HG02973 (cell line): ENCODE data around the gene SPINT3.

Experiments
- ATAC-seq: cut with Tn5 transposase; IDR thresholded peaks from one replicate; pipeline ENCODE4 v1.9.1; 2021; ENCODE audit warnings: moderate library complexity; ENCODE audit not compliant: unreplicated experiment

Gene SPINT3, protein sequence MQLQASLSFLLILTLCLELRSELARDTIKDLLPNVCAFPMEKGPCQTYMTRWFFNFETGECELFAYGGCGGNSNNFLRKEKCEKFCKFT

DNA sequence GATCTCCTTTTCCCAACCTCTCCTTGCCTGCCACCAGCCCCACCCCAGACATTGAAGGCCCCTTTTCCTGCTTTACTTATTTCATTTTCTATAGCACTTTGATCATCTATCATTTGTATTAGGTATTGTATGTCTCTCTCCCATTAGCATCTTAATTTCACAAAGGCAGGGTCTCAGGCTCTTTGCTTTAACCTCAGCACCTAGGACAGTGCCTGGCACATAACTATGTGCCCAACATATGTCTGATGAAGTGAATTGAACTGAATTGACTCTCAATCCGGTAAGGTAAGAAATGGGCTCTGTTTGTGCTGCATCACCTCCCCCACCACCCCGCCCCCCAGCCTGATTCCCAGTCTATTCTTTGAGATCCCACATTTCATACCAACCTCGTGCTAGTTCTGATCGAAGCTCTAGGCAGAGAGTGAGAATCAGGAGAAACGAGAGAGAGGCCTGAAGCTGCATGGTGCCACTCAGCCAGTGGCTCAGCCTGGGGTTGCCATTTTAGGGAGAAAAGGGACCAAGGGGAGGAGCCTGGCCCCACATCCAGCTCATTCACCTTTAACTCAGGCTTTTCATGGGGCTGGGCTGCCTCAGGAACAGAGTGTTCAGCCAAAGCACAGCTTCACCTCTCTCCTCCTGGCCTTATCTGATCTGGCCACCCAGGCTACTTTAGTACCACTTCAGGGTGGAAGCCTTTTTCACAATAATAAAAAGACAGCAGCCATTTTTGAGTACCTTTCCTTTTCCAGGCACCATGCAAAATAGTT, at the start of gene SPINT3:
Gene SPINT3, minus strand, starts transcription at position 476 of the 767 bp plus-strand sequence. Its CDS starts 14 bp downstream, at position 462.
- ATAC-seq = no peak

DNA sequence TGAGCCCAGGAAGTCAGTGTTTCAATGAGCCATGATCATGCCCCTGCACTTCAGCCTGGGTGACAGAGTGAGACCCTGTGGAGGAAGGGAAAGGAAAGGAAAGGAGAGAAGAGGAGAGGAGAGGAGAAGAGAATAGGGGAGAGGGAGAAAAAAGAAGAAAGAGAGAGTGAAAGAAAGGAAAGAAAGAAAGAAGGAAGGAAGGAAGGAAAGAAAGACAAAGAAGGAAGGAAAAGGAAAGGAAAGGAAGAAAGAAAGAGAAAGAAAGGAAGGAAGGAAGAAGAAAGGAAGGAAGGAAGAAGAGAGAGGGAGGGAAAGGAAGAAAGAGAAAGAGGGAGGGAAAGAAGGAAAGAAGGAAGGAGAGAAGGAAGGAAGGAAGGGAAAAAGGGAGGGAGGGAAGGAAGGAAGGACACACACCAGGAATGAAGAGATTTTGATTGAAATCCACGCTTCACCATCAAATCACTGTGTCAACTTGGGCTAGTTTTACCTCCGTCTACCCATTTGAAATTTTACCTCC, 49.4 kb upstream of the SPINT3 start:
- no peak for ATAC-seq

DNA sequence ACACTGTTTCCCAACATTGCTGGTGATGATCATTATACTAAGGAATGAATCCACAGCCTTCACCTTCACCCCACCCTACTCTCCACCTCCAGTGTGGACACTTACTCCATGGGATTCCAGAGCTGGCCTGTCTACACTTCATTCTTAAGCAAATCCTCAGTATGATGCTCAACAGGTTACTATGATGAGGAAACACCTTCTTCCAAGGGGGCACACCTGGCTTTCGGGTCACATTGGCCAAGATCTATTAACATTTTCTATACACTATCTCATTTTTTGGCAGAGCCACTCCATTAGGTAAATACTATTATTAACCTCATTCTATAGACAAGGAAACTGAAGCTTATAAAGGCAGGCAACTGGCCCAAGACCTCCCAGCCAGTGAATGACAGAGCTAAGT, 39.8 kb upstream of the SPINT3 start:
- no peak for ATAC-seq

DNA sequence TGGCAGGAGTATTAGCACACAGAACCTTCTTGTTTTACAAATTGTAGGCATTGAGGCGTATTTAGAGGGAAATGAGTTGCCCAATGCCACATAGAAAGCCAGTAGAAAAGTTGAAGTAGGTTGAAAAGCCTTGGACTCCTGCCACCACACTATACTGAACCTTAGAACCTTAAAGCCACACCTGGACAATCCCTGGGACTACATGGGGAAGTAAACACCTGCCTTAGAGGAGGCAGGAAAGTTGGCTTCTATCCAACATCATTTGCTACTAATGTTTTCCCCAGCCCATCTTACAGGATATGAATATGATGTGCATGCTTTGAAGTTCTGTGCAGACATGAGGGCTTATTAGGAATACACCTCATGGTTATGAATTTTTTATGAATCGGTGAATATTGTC, 37.0 kb upstream of the SPINT3 start:
- no peak for ATAC-seq

DNA sequence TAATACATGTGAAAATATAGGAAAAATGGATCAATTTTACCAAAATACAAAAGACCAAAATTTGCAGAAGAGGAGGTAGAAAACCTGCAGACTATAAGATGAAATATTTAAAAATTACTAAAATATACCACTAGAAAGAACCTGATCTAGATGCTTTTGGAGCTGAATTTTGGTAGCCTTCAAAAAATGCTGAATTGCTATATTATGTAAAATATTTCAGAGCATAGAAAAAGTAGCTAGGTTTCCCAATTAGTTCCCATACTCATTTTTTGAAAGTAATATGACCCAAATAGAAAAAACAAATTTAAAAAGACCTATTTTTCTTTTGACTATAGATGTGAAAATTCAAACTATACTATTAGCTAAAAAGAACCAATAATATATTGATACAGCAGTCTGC, 35.3 kb upstream of the SPINT3 start:
- no peak for ATAC-seq

DNA sequence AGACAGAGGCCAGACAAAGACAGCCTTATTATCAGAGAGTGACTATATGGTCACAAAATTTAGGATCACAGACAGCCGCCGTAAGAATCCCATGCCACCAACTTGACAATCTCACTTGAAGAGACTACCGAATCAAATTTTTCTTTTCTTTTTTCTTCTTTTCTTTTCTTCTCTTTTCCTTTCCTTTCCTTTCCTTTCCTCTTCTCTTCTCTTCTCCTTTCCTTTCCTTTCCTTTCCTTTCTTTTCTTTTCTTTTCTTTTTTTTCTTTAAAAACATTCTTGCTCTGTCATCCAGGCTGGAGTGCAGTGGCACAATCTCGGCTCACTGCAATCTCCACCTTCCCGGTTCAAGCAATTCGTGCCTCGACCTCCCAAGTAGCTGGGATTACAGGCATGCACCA, 33.0 kb upstream of the SPINT3 start:
- no peak for ATAC-seq

DNA sequence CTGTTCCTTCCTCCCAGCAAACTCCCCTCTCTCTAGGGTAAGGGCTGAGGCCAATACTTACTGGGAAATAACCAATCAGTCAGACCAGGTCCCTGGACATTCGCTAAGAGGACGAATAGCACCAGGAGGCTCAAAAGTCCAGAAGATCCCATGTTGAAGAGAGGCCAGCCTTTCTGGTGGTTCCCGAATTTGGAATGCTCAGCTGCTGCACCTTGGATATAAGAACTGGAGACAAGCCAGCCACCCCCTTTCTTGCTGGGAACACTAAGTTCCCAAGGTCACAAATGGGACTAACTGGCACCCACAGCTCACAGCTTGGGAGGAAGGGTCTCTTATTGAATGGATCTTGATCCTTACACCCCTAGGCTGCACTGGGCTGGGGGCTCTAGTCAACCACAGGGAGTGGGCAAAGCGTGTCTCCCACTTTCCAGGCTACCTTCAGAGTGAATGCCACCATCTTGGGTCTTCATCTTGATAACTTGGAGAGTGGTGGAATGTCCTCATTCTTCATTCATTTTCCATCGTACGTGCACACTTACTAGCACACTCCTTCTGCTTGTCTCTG, 31.9 kb upstream of the SPINT3 start, which contains the start of gene EPPIN:
Gene EPPIN, minus strand, starts transcription at position 196 of the 565 bp plus-strand sequence. Its CDS starts 44 bp downstream, at position 152.
- no peak for ATAC-seq

DNA sequence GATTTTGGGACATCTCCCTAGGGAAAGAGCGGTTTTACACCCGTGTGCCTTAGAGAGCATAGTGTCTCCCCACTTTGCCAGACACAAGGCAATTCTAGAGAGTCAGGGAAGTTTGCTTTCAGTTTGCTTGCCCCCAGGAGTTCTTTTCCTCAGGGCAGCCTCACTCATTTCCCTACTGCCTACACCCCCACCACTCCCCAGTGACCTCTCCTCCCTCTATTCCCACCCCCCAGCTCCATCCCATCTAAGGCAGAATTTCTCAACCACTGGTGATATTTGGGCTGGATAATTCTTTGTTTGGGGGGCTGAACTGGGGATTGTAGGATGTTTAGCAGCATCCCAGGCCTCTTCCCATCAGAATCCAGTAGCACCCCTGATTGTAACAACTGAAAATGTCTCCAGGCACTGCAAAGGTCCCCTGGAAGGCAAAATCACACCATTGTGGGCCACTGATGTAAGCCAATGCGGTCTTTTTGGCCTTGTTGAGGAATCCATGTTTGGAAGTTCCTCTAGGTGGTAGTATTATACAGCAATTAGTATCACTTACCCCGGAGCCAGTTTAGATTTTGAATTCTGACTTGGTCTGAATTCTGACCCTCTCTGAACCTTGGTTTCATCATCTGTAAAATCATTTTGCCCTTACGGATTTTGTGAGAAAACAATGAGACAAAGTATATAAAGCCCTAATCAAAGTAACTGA, 30.5 kb upstream of the SPINT3 start:
- no peak for ATAC-seq

DNA sequence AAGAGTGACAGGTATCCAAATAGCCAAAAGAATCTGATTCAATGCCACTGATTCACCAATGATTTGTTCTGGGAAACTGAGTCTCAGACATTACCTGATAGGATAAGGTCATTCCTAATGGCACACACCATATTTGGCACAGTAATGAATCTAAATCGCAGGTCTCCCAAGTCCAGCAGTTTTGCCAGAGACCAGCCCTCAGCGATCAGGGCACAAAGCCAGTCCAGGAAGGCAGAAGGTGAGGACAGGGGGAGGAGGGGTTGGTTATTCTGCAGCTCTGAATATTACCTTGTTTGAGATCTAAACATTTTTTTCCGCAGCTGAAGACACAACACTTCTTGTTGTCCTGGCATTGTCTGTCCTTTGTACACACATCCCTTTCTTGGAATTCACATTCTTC, 29.9 kb upstream of the SPINT3 start:
- no peak for ATAC-seq

DNA sequence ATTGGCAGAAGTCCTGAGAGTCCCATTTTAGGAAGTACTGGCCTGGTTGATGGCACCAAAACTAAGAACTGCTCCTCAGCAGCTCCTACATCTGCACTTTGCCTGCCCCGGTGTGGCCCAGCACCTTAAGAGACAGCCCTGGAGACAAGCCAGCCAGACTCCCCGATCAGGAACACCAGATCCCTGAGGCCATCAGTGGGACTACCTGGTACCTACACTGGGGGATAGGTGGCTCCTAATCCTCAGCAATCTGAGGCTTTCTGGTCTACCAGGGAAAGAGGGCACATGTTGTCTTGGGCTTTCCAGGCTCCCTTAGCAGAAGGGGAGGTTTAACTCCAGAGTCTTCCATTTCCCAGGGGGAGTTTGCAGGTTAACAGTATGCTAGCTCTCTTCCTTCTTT, 24.0 kb upstream of the SPINT3 start, which contains the start of gene WFDC6:
Gene WFDC6, minus strand, starts transcription at position 101 of the 400 bp plus-strand sequence. Its CDS starts 75 bp downstream, at position 26.
- ATAC-seq = no peak

DNA sequence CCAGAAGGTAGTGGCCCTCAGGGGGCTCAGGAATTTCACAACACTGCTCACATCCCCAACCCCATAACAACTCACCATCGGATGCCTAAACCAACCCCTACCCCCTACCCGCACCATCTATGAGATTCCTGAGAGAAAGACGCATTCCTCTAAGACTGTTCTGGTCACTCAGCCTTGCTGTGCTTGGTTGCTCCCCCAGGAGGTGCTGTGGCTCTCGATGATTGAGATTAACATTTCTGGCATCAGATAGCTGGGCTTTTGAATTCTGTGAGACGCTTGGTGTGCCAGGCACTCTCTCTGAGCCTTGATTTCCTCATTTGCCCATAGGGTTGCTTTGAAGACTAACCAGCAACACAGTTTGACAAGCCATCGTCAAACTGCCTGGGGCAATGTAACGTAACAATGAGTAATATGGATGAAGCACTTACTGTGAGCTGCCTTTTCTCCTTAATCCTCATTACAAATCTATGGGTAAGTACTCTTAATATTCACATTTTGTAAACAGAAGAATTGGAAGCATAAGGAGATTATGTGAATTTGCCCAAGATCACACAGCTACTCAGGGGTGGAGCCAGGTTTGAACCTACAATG, 22.9 kb upstream of the SPINT3 start:
- ATAC-seq = no peak

DNA sequence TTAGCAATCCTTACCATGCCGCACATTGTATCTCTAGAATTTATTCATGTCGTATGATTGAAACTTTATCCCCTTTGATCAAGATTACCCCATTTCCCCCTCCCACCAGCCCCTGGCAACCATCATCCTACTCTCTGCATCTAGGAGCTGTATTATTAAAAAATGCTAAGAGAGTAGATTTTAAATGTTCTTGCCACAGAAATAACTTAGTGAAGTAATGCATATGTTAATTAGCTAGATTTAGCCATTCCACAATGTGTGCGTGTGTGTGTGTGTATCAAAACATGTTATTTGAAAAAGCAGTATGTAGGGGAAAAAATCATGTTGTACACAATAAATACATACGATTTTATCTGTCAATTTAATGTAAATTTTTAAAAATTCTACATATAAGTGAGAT, 11.9 kb upstream of the SPINT3 start:
- no peak for ATAC-seq

DNA sequence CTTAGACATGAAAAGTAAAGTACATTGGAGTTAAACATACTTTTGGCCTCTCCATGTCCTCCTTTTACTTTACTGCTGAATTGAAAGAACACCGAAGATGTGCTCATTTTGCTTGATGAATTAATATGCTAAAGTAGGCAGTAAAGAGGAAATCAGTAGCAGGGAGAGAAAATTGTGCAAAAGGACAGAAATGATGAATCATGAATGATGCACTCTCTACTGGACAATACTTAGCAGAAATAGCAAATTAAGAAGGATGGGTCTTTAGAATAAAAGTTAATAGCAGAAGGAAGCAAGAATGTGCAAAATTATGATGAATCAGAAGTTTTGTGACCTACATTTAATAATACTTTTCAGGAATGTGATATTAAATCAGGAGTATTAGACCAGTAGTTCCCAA, 8.4 kb upstream of the SPINT3 start:
- no peak for ATAC-seq

DNA sequence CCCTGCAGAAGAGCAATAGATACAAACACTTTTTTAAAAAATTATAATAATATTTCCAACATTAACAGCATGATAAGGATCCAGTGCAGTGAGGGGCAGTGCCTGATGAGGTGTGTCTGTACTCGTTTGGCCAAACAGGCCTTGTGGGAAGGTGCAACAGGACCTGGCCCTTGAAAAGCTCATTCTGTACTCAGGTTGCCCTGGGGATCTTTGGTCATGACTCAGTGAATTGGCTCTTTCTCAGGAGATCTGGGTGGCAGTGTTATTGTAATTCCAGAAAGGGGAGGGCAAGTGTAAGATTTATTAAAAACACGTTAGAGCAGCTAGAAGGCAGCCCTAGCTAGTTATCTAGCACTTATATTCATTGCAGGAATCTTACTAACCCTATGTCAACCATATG, 2.9 kb upstream of the SPINT3 start:
- no peak for ATAC-seq

DNA sequence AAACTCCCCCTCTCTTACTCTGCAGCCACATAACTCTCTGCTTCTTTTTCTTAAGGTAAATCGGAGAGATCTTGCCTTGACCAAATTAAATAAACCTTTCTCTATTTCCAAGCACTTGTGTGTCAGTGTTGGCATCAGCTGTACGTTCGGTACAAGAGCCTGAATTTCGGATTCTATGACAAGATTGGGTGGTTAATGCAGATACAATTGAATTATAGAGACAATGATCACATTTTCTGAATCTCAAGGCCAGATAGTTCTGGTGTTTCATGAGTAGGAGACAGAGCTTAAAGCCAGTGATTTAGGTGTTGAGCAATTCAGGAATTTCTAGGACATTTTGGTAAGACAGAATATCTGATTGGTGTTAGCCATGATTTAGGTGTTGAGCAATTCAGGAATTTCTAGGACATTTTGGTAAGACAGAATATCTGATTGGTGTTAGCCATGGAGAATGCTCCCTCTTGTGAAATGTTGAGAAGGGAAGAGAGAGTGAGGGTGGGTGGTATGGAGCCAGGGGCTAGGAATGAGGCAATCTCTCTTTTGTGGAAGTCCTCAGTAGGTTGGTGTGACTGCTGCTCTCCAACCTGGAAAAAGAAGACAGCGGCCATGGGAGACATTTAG, 5.1 kb downstream of the SPINT3 start:
- no peak for ATAC-seq

DNA sequence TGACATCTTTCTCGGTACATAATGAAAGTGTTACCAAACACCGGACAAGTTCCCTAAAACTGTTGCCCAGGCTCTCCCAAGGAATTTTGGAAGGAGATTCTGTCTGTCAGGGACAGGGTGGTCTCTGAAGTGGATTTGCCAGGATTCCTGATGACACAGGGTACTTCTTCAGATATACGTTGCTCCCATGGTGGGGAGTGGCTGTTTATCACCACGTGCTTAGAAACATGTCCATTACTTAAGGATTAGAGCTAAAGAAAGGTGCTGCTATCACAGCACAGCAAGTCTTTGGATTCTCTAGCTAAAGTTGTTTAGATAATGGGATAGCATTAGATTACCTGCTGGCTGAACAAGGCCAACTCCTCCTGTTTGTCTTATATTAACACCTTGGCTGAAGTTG, 6.3 kb downstream of the SPINT3 start:
- ATAC-seq = no peak

DNA sequence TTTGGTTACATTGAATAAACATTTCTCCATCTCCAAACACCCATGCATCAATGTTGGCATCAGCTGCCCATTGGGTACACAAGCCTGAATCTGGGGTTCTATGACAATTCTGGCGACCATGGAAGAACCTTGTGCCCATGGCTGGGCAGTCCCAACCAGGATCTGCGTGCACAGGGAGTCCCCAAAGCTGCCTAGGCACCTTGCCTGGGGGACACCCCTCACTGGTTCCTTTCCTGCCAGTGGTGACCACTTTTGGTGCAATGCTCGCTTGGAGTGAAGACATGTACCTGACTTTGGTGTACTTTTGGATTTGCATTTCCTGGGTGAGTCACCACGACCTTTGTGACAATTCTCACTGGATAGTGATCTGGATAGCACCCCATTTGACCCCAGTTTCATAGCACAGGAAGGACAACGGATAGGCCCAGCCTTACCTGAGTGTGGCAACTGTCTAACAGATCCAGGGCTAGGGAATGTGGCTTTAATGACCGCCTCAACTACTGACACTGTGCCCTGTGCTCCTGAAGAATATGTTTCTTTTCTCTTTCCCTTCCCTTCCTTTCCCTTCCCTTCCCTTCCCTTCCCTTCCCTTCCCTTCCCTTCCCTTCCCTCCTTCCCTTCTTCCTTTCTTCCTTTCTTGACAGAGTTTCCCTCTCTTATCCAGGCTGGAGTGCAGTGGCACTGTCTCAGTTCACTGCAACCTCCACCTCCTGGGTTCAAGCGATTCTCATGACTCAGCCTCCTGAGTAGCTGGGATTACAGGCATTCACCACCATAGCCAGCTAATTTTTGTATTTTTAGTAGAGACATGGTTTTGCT, 7.1 kb downstream of the SPINT3 start:
- ATAC-seq = no peak

DNA sequence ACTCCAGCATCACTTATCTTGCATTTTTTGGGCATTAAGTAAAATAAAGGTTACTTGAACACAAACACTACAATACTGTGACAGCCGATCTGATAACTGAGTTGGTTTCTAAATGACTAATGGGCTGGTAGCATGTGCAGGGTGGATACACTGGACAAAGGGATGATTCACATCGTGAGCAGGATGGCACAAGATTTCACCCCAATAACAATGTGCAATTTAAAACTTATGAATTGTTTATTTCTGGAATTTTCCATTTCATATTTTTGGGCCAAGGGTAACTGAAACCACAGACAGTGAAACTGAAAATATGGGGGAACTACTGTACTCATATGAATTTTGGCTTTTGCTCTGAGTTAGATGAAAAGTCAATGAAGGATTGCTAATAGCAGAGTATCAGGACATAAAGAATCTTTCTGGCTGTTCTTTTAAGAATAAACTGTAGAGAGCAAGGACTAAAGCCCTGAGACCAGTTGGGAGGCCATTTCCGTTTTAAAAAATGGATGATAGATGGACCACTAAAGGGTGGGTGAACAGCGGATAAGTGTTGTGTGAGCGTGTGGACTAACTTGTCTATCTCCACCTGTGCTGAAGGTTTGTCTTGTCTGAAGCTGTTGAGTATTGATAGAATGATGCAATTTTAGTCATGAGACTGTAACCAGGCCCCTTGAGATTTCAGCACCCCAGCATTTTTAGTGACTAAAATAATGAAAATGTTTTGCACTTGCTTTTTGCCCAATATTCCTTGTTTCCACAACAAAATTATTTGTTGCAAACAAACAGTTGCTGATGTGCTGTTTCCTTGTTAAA, 8.2 kb downstream of the SPINT3 start:
- ATAC-seq = no peak

DNA sequence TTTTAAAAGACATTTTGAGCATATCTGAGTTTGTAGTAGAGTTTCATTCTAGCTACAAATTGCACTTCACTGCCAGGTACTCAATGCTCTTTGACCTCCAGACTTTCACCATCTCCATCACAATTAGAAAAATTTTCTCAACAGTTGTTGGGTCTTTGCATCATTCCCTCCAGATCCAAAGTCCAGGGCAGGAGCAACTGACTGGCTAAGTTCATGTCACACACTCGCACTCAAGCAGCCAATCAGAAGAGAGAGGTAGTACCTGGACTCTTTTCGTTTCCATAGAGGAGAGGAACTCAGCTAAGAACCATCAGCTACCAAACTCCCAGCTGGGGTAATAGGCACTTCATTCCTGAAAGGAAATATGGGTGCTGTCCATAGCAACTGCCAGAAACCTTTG, 9.0 kb downstream of the SPINT3 start:
- ATAC-seq = no peak
